ENCODE data around the gene PTPRG. TPM values are rescaled to one million over a fixed set of nuclear protein-coding genes. Genes with fewer than 3 reads are reported as not detected.

Gene PTPRG
- total and polyA plus RNA-seq, 2 of the 13 experiments (the other 11 are each of a cell fraction or from before 2014, with no cell fraction given) = 8.0 to 25.3 TPM

DNA sequence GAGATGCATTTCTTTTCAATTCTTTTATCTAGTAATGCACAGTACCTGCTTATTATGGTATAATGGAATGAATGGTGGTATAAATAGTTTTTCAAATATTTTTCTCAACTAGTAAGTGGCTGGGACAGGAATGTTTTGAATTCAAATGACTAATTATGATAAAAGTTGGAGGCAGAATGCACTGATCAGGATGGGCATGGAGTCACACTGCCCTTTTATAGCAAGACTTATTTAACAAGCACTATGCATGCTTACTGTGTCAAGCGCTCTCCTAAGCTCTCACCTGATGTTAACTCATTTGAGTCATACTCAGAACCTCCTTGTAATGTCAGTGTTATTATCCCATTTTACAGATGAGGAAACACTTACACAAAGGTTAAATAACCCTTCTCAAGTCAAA, 590.2 kb downstream of the PTPRG start:
- H3K27ac ChIP-seq (ENCODE audit: extremely low read length, insufficient read depth, low read length) = no peak overlapping the region
- POLR2A ChIA-PET = no interaction called here

DNA sequence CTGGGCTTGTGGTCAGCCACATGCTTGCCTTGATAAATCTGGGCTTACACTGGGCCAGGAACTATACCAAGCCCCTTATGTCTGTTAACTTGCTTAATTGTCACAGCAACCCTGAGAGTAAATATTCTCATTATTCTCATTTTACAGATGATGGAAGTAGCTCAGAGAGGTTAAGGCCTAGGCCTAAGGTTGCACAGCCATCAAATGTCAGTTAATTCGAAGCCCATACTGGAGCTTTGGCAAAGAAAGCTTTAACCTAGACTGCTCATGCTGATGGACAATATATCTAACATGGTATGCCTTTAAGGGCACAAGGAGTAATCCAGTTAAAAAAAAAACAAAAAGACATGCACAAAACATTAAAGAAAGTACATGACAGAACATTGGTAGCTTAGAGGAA, 591.9 kb downstream of the PTPRG start:
- ATAC-seq = no peak
- no peaks in the 10 kb centered on the region for H3K79me2 ChIP-seq (ENCODE audit: insufficient read depth, low read length)
- ChIA-PET POLR2A (no interaction called here), CTCF (ENCODE audit: low intra/inter-chr PET ratio, low total read pairs) (no interaction called here)
- BruUV-seq (replicated peaks) = no TSS peak
- H3K27ac ChIP-seq (ENCODE audit: extremely low read length, insufficient read depth, low read length) = peak overlapping the region; percentile 50
- no peak overlapping the region for H3K4me3 ChIP-seq (replicated peaks in 1 of 3; ENCODE audit: insufficient read depth in 1 of 3, low read depth in 2 of 3, low read length in 3 of 3)
- H3K9me3 ChIP-seq (ENCODE audit: low read length) = no peaks in the 10 kb centered on the region
- H3K9ac ChIP-seq (ENCODE audit: insufficient read depth, low read depth, low read length) = no peak overlapping the region
- in situ Hi-C loops (cut with HindIII; ENCODE audit: extremely low pct_ligation_motif_present, low pct_unique_long_range_greater_than_20kb) = no loop called here
- H3K36me3 ChIP-seq (replicated peaks in 1 of 2; ENCODE audit: control insufficient read depth in 1 of 2, insufficient read depth in 2 of 2, low read length in 2 of 2) = peaks cover 0 to 10% of the 10 kb centered on the region in 2 experiments; a peak in 1 of 5 replicates
- no peak for FAIRE-seq
- intact Hi-C loops (cut with micrococcal nuclease; ENCODE audit: unreplicated experiment) = no loop called here
- 85% methylated on average over 1 of the region's 1 CpG for WGBS (ENCODE audit: low lambda C conversion rate)
- H3K4me2 ChIP-seq (ENCODE audit: low read depth, low read length) = no peak overlapping the region
- DNase-seq (ENCODE audit: low spot score) = no peak
- H3K4me1 ChIP-seq (ENCODE audit: insufficient read depth, low read length) = peaks cover 18% of the 10 kb centered on the region
- no peaks in the 10 kb centered on the region for H4K20me1 ChIP-seq (ENCODE audit: insufficient read depth, low read length)
- TF ChIP-seq ZMYM3 (CRISPR knock-in tag; IDR thresholded peaks at IDR 0.05) (peak; percentile 71), MLX (CRISPR knock-in tag; IDR thresholded peaks at IDR 0.05) (no peak), ZNF768 (CRISPR knock-in tag; IDR thresholded peaks at IDR 0.05) (peak; percentile 85; the same call in 1 of the 2 replicates)
- no peaks in the 10 kb centered on the region for H3K27me3 ChIP-seq (ENCODE audit: control insufficient read depth in 1 of 2, insufficient read depth in 2 of 2, low read length in 2 of 2)
- H2AFZ ChIP-seq (ENCODE audit: low read length) = no peak overlapping the region

More for the DNA sequence above, 590.2 kb downstream of the PTPRG start:
- CTCF ChIA-PET (ENCODE audit: low intra/inter-chr PET ratio, low total read pairs) = no interaction called here
- in situ Hi-C loops (cut with HindIII; ENCODE audit: extremely low pct_ligation_motif_present, low pct_unique_long_range_greater_than_20kb) = no loop called here
- no peaks in the 10 kb centered on the region; a peak in 1 of 5 replicates for H3K36me3 ChIP-seq (replicated peaks in 1 of 2; ENCODE audit: control insufficient read depth in 1 of 2, insufficient read depth in 2 of 2, low read length in 2 of 2)
- H3K4me1 ChIP-seq (ENCODE audit: insufficient read depth, low read length) = peaks cover 18% of the 10 kb centered on the region
- TF ChIP-seq ZNF160 (CRISPR knock-in tag; IDR thresholded peaks at IDR 0.05) (no peak), ZNF782 (CRISPR knock-in tag; IDR thresholded peaks at IDR 0.05; ENCODE audit: borderline replicate concordance) (no peak), ZNF549 (CRISPR knock-in tag; IDR thresholded peaks at IDR 0.05) (no peak), ZNF451 (CRISPR knock-in tag; IDR thresholded peaks at IDR 0.05) (no peak), YY1 (IDR thresholded peaks at IDR 0.05; ENCODE audit: insufficient read depth, insufficient replicate concordance, low read depth, low read length) (no peak), KLF16 (CRISPR knock-in tag; IDR thresholded peaks at IDR 0.05) (no peak)
- TF ChIP-seq, protein P1, sequence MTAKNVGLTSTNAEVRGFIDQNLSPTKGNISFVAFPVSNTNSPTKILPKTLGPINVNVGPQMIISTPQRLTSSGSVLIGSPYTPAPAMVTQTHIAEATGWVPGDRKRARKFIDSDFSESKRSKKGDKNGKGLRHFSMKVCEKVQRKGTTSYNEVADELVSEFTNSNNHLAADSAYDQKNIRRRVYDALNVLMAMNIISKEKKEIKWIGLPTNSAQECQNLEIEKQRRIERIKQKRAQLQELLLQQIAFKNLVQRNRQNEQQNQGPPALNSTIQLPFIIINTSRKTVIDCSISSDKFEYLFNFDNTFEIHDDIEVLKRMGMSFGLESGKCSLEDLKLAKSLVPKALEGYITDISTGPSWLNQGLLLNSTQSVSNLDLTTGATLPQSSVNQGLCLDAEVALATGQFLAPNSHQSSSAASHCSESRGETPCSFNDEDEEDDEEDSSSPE (CRISPR knock-in tag; IDR thresholded peaks at IDR 0.05) = no peak
- no peak overlapping the region for H3K4me3 ChIP-seq (replicated peaks in 1 of 3; ENCODE audit: insufficient read depth in 1 of 3, low read depth in 2 of 3, low read length in 3 of 3)
- no TSS peak for BruUV-seq (replicated peaks)
- no peak overlapping the region for H3K4me2 ChIP-seq (ENCODE audit: low read depth, low read length)
- WGBS (ENCODE audit: low lambda C conversion rate) = 93% methylated on average over 1 of the region's 1 CpG
- intact Hi-C loops (cut with micrococcal nuclease; ENCODE audit: unreplicated experiment) = no loop called here
- H3K9ac ChIP-seq (ENCODE audit: insufficient read depth, low read depth, low read length) = no peak overlapping the region
- H3K79me2 ChIP-seq (ENCODE audit: insufficient read depth, low read length) = no peaks in the 10 kb centered on the region
- H3K9me3 ChIP-seq (ENCODE audit: low read length) = no peaks in the 10 kb centered on the region
- no peak for ATAC-seq
- H4K20me1 ChIP-seq (ENCODE audit: insufficient read depth, low read length) = no peaks in the 10 kb centered on the region
- DNase-seq (ENCODE audit: low spot score) = no peak
- H2AFZ ChIP-seq (ENCODE audit: low read length) = no peak overlapping the region
- H3K27me3 ChIP-seq (ENCODE audit: control insufficient read depth in 1 of 2, insufficient read depth in 2 of 2, low read length in 2 of 2) = no peaks in the 10 kb centered on the region
- no peak for FAIRE-seq

All from HepG2 (cell line).